Measurements from ENCODE around the gene CD2AP.

DNA sequence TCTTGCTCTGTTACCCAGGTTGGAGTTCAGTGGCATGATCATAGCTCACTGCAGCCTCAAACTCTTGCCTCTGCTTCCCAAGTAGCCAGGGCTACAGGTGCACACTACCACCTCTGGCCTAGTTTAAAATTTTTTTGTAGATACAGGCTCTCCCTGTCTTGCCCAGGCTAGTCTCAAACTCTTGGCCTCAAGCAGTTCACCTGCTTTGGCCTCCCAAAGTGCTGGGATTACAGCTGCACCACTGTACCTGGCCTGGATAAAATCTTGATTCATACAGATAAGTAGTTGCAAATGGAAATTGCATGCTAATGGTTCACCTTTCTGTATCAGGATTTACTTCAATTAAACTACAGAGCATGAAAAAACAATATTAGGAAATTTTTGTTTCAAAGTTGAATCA is 4.2 kb downstream of the CD2AP start:
- TF ChIP-seq SIN3A (IDR thresholded peaks at IDR 0.05; ENCODE audit: low read depth) = no peak
- TF ChIP-seq RAD21 (IDR thresholded peaks at IDR 0.05; ENCODE audit: low read depth) = no peak
